ENCODE results near the gene CDHR2.

The CDHR2 gene

DNA sequence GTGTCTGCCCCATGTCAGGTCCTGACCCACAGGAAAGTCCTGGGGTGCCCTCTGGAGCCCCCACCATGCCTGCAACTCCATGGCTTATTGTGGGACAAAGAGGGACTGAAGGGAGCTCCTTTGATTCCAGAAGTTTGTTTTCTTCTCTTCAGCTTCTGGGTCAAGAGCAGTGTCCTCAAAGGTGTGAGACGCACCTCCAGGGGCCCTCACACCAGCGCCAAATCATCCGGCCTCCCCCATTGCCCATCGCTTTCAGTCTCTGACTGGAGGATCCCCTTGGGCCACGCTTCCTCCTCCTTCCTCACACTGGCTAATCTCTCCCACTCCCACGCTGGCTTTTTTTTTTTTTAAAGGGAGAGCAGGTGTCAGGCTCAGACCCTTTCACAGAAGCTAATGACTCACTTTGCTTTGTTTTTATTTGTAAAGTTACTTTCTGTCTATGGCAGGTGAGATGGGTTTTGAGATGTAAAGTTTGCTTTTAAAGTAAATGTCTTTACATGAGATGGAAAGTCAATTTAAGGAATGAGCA, 16.7 kb downstream of the CDHR2 start:
- intact Hi-C loops (cut with DNase I; ENCODE audit: low total_unique reads) = no loop called here
- peaks cover 0 to 52% of the 10 kb centered on the region in 2 donors for H3K27me3 ChIP-seq

GRCh38 chr5:176568657-176569056, 19.5 kb downstream of the CDHR2 start:
- intact Hi-C loops (cut with DNase I; ENCODE audit: low total_unique reads) = no loop called here
- H3K4me3 ChIP-seq = no peak overlapping the region
- no peaks in the 10 kb centered on the region for H3K9me3 ChIP-seq
- H3K27me3 ChIP-seq = peaks cover 0 to 47% of the 10 kb centered on the region in 2 donors
- H3K36me3 ChIP-seq = no peaks in the 10 kb centered on the region
- TF ChIP-seq, protein P1, sequence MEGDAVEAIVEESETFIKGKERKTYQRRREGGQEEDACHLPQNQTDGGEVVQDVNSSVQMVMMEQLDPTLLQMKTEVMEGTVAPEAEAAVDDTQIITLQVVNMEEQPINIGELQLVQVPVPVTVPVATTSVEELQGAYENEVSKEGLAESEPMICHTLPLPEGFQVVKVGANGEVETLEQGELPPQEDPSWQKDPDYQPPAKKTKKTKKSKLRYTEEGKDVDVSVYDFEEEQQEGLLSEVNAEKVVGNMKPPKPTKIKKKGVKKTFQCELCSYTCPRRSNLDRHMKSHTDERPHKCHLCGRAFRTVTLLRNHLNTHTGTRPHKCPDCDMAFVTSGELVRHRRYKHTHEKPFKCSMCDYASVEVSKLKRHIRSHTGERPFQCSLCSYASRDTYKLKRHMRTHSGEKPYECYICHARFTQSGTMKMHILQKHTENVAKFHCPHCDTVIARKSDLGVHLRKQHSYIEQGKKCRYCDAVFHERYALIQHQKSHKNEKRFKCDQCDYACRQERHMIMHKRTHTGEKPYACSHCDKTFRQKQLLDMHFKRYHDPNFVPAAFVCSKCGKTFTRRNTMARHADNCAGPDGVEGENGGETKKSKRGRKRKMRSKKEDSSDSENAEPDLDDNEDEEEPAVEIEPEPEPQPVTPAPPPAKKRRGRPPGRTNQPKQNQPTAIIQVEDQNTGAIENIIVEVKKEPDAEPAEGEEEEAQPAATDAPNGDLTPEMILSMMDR (IDR thresholded peaks at IDR 0.05) = no peak
- H3K27ac ChIP-seq = no peak overlapping the region
- DNase-seq = no peak
- H3K4me1 ChIP-seq = no peaks in the 10 kb centered on the region

More for the DNA sequence above, 16.7 kb downstream of the CDHR2 start:
- DNase-seq = no peak
- H3K9me3 ChIP-seq = no peaks in the 10 kb centered on the region
- no peak overlapping the region for H3K27ac ChIP-seq
- no peak overlapping the region for H3K4me3 ChIP-seq
- TF ChIP-seq, protein P1 (IDR thresholded peaks at IDR 0.05) = no peak
- H3K36me3 ChIP-seq = no peaks in the 10 kb centered on the region
- no peaks in the 10 kb centered on the region for H3K4me1 ChIP-seq

GRCh38 chr5:176570044-176570443, 20.9 kb downstream of the CDHR2 start:
- no peaks in the 10 kb centered on the region for H3K36me3 ChIP-seq
- H3K4me1 ChIP-seq = no peaks in the 10 kb centered on the region
- DNase-seq = no peak
- TF ChIP-seq, protein P1 (IDR thresholded peaks at IDR 0.05) = no peak
- H3K4me3 ChIP-seq = no peak overlapping the region
- no peak overlapping the region for H3K27ac ChIP-seq
- intact Hi-C loops (cut with DNase I; ENCODE audit: low total_unique reads) = loop anchor here (10.0 kb wide), 1 partner anchor 315 kb away; no protein-coding TSS in a partner anchor
- no peaks in the 10 kb centered on the region for H3K9me3 ChIP-seq
- H3K27me3 ChIP-seq = peaks cover 0 to 59% of the 10 kb centered on the region in 2 donors

GRCh38 chr5:176573564-176574296, 24.6 kb downstream of the CDHR2 start:
- peak in 1 of 2 donors; percentile 43 for DNase-seq
- TF ChIP-seq, protein P1 (IDR thresholded peaks at IDR 0.05) = peak; percentile 63
- H3K36me3 ChIP-seq = no peaks in the 10 kb centered on the region
- H3K9me3 ChIP-seq = no peaks in the 10 kb centered on the region
- H3K4me1 ChIP-seq = no peaks in the 10 kb centered on the region
- H3K27me3 ChIP-seq = peaks cover 0 to 61% of the 10 kb centered on the region in 2 donors
- intact Hi-C loops (cut with DNase I; ENCODE audit: low total_unique reads) = loop anchor here (10.0 kb wide), 1 partner anchor 311 kb away; no protein-coding TSS in a partner anchor
- H3K4me3 ChIP-seq = no peak overlapping the region
- no peak overlapping the region for H3K27ac ChIP-seq

DNA sequence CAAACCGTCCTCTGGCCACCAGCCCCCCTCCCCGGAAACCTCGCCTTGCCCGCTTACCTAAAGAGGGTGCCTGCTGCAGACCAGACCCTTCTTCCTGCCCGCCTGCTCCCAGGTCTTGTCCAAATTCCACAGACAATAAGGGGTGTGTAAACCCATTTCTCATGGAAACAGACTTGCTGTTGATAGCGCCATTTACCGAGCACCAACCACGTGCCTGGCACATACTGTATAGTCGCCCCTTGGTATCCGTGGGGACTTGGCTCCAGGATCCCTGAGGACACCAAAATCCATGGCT, 25.1 kb downstream of the CDHR2 start:
- TF ChIP-seq, protein P1 (IDR thresholded peaks at IDR 0.05) = no peak
- intact Hi-C loops (cut with DNase I; ENCODE audit: low total_unique reads) = loop anchor here (10.0 kb wide), 1 partner anchor 311 kb away; no protein-coding TSS in a partner anchor
- Histone ChIP-seq H3K27ac (no peak overlapping the region), H3K4me1 (no peaks in the 10 kb centered on the region), H3K9me3 (no peaks in the 10 kb centered on the region), H3K36me3 (no peaks in the 10 kb centered on the region), H3K27me3 (peaks cover 0 to 60% of the 10 kb centered on the region in 2 donors), H3K4me3 (no peak overlapping the region)
- no peak for DNase-seq
